B cell (primary cell): ENCODE measurements around the gene C17orf50. TPM values are rescaled to one million over a fixed set of nuclear protein-coding genes. Genes with fewer than 3 reads are reported as not detected.

Experiments
- ATAC-seq: fragments of 200-7000 bp; cut with Tn5 transposase; one replicate; pipeline ENCODE4 v1.10.0; 2021; ENCODE audit warnings: low read depth, mild to moderate bottlenecking, moderate number of reproducible peaks, moderate library complexity
- CTCF ChIA-PET: fragments of 350-600 bp; sonication (Branson Sonifier 250); formaldehyde crosslinking; loops from one replicate; lab custom pipeline; 2021; ENCODE audit warnings: antibody characterized with exemption, inconsistent platforms; lab: Charles Lee
- POLR2A ChIA-PET: fragments of 350-600 bp; sonication (Branson Sonifier 250); formaldehyde crosslinking; loops from one replicate; lab custom pipeline; 2021; ENCODE audit warnings: antibody characterized with exemption; lab: Charles Lee
- DNase-seq: peaks from one replicate; pipeline ENCODE4 v3.0.0; 2013
- H2AFZ ChIP-seq: 2 replicates; pipeline ENCODE4 v1.6.1; 2012; ENCODE audit warnings: mild to moderate bottlenecking, low read depth, low read length; ENCODE audit not compliant: insufficient read depth, poor library complexity, severe bottlenecking
- H3K27ac ChIP-seq, 2 donors: 1 replicate in 1 of 2; 2 replicates in 1 of 2; pipeline ENCODE4 v1.5.1; 2012 to 2013; ENCODE audit warnings: low read length in 2 of 2, mild to moderate bottlenecking in 2 of 2, moderate library complexity in 1 of 2
- H3K27me3 ChIP-seq, 4 experiments: fragments of 200-600 bp in 1 of 4; sonication (generic) in 1 of 4; replicated peaks in 1 of 4; 1 replicate in 2 of 4; 2 replicates in 2 of 4; pipeline versions ENCODE4 v1.6.1 to v1.7.0; 2013 to 2016; ENCODE audit warnings: low read length in 3 of 4, mild to moderate bottlenecking in 2 of 4, mixed read lengths in 1 of 4, moderate library complexity in 1 of 4; ENCODE audit not compliant: insufficient read depth in 4 of 4, control insufficient read depth in 3 of 4; ENCODE audit errors: control extremely low read depth in 1 of 4
- H3K36me3 ChIP-seq, 2 experiments: replicated peaks in 1 of 2; 1 replicate in 1 of 2; 2 replicates in 1 of 2; pipeline versions ENCODE4 v1.6.1 to v1.7.1; 2013; ENCODE audit warnings: low read length in 1 of 2; ENCODE audit not compliant: insufficient read depth in 2 of 2, control insufficient read depth in 1 of 2; ENCODE audit errors: control extremely low read depth in 1 of 2, extremely low read depth in 1 of 2
- H3K4me1 ChIP-seq, 2 donors: fragments of 200-600 bp in 1 of 2; sonication (generic) in 1 of 2; 1 replicate in 1 of 2; 2 replicates in 1 of 2; pipeline versions ENCODE4 v1.5.1 to v1.6.1; 2013 to 2017; ENCODE audit warnings: low read length in 2 of 2; ENCODE audit not compliant: control insufficient read depth in 2 of 2, insufficient read depth in 2 of 2
- H3K4me2 ChIP-seq: replicated peaks from 2 replicates; pipeline ENCODE3; 2012; ENCODE audit warnings: mild to moderate bottlenecking, low read depth, low read length; ENCODE audit not compliant: poor library complexity, severe bottlenecking
- H3K4me3 ChIP-seq, 5 experiments: fragments of 200-600 bp in 1 of 5; sonication (generic) in 1 of 5; 1 replicate in 3 of 5; 2 replicates in 2 of 5; pipeline versions ENCODE4 v1.5.1 to v1.7.0; 2011 to 2016; ENCODE audit warnings: low read length in 4 of 5, mild to moderate bottlenecking in 4 of 5, low read depth in 2 of 5, control low read depth in 1 of 5, moderate library complexity in 1 of 5; ENCODE audit not compliant: insufficient read depth in 1 of 5; ENCODE audit errors: control extremely low read depth in 1 of 5, extremely low read depth in 1 of 5
- H3K79me2 ChIP-seq: fragments of 200-600 bp; sonication (generic); one replicate; pipeline ENCODE4 v1.6.0; 2016; ENCODE audit warnings: low read length; ENCODE audit not compliant: control insufficient read depth, insufficient read depth
- H3K9ac ChIP-seq: fragments of 200-600 bp; sonication (generic); 2 replicates; pipeline ENCODE4 v1.6.1; 2017; ENCODE audit warnings: mild to moderate bottlenecking, low read length, moderate library complexity
- H3K9me3 ChIP-seq, 3 donors: one replicate each; pipeline versions ENCODE4 v1.6.1 to v1.7.1; 2013; ENCODE audit warnings: low read length in 2 of 3; ENCODE audit not compliant: control insufficient read depth in 2 of 3, insufficient read depth in 1 of 3; ENCODE audit errors: control extremely low read depth in 1 of 3
- H4K20me1 ChIP-seq: 2 replicates; pipeline ENCODE4 v1.6.0; 2012; ENCODE audit warnings: mild to moderate bottlenecking, low read length; ENCODE audit not compliant: insufficient read depth, control insufficient read depth, poor library complexity, severe bottlenecking
- H3K27ac Mint-ChIP-seq: one replicate; pipeline ENCODE4 v1.8.0; 2021; ENCODE audit warnings: mixed read lengths
- H3K27me3 Mint-ChIP-seq: one replicate; pipeline ENCODE4 v1.8.0; 2021; ENCODE audit warnings: mixed read lengths
- H3K4me1 Mint-ChIP-seq: one replicate; pipeline ENCODE4 v1.8.0; 2021; ENCODE audit warnings: mixed read lengths
- H3K4me3 Mint-ChIP-seq: one replicate; pipeline ENCODE4 v1.8.0; 2021; ENCODE audit warnings: mixed read lengths
- H3K9me3 Mint-ChIP-seq: one replicate; pipeline ENCODE4 v1.8.0; 2022; ENCODE audit warnings: mixed read lengths; ENCODE audit not compliant: insufficient read depth
- CTCF ChIP-seq: fragments of 200-600 bp; IDR thresholded peaks from one replicate; pipeline ENCODE4 v1.8.0; 2022; ENCODE audit warnings: antibody characterized with exemption, mild to moderate bottlenecking
- EZH2 ChIP-seq: IDR thresholded peaks from 2 replicates; pipeline ENCODE4 v1.6.1; 2012; ENCODE audit warnings: borderline replicate concordance, low read depth, mild to moderate bottlenecking, moderate library complexity, low read length; ENCODE audit not compliant: insufficient read depth, poor library complexity, severe bottlenecking
- WGBS: methylation state at CpG from one replicate; pipeline ENCODE4 v1.1.5; 2013; ENCODE audit warnings: missing lambda C conversion rate; ENCODE audit not compliant: insufficient coverage; 5-methylcytosine and 5-hydroxymethylcytosine counted together
- intact Hi-C: fragments of 100-400 bp; cut with micrococcal nuclease; formaldehyde crosslinking; loops from one replicate; pipeline ENCODE4 v1.10.0; 2022
- polyA plus RNA-seq: library from polyadenylated mRNA; depleted of rRNA; stranded (reverse); fragments of >200 nt; gene quantifications from 2 replicates; pipeline ENCODE4 v1.2.3, GENCODE V29; 2012
- total RNA-seq, 2 donors: library from RNA; stranded (reverse); fragments of 120-200 nt in 1 of 2; gene quantifications; 1 replicate in 1 of 2; 2 replicates in 1 of 2; pipeline versions ENCODE4 v1.2.3 to v1.2.4, GENCODE V29; 2013 to 2022

The C17orf50 gene
- total and polyA plus RNA-seq, 2 donors (not counting 1 experiment from before 2014, with no cell fraction given), result not detected

DNA sequence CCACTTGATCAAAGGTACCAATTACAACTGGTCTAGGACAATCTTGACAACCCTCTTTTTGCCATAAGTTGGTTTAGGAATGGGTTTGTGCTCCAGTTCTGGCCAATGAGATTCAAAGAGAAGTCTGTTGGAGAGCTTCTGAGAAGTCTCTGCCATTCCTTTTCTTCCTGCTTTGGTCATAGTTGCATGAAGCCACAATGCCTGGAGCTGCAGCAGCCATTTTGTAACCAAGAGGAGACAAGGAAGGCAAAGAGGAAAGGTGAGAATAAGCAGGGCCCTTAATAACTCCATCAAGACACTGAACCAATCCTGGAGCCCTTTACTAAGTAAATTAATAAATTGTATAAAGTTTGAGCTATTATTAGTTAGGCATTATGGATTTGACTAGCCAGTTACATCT, 3.4 kb upstream of the C17orf50 start:
- H3K4me1 Mint-ChIP-seq, result peaks cover 6% of the 10 kb centered on the region
- ChIA-PET CTCF (interaction anchor here (1.0 to 2.5 kb wide), 5 partner anchors 10 to 202 kb away, joined by 3 to 16 read pairs (median 6); no protein-coding TSS in a partner anchor), POLR2A (no interaction called here)
- no peak overlapping the region for H3K4me3 Mint-ChIP-seq
- Histone ChIP-seq H3K4me3 (no peak overlapping the region), H3K4me1 (peaks cover 0 to 4% of the 10 kb centered on the region in 2 donors), H3K4me2 (no peak overlapping the region), H3K9ac (no peak overlapping the region), H3K27me3 (peaks cover 0 to 10% (median 0%) of the 10 kb centered on the region in 4 experiments), H3K27ac (no peak overlapping the region), H3K36me3 (no peaks in the 10 kb centered on the region), H2AFZ (no peak overlapping the region), H4K20me1 (no peaks in the 10 kb centered on the region), H3K79me2 (no peaks in the 10 kb centered on the region), H3K9me3 (no peaks in the 10 kb centered on the region)
- TF ChIP-seq EZH2 (no peak), CTCF (no peak)
- intact Hi-C loops, result no loop called here
- H3K27me3 Mint-ChIP-seq, result peaks cover 12% of the 10 kb centered on the region
- H3K9me3 Mint-ChIP-seq, result no peaks in the 10 kb centered on the region
- no peak for ATAC-seq
- DNase-seq, result no peak
- no peak overlapping the region for H3K27ac Mint-ChIP-seq

DNA sequence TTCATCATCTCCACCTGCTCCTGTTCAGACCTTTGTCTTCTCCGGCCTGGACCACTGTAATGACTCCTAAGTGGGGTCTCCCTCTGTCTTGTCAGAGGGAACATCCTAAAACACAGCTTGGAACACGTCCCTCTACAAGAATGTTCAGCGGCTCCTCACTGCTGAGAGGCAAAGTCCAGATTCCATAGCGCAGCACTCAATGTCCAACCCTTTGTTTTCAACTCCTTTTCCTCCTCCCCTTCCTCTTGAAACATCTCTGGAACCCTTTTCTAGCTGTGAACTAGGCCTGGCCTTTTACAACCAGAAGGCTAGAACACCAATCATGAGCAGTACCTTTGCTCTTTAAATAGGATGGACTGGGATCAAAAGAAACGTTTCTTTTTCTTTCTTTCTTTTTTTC, 914 bp downstream of the C17orf50 start:
- no peaks in the 10 kb centered on the region for H3K27me3 ChIP-seq
- no peak overlapping the region for H3K27ac ChIP-seq
- WGBS, result 100% methylated on average over 5 of the region's 5 CpGs
- ATAC-seq, result no peak
- H3K9ac ChIP-seq, result no peak overlapping the region
- H3K27ac Mint-ChIP-seq, result no peak overlapping the region
- H3K4me1 ChIP-seq, result peaks cover 7 to 13% of the 10 kb centered on the region in 2 donors
- no peaks in the 10 kb centered on the region for H3K36me3 ChIP-seq
- H3K4me3 ChIP-seq, result no peak overlapping the region
- TF ChIP-seq EZH2, result no peak
- TF ChIP-seq CTCF, result no peak
- POLR2A ChIA-PET, result no interaction called here
- H3K4me2 ChIP-seq, result no peak overlapping the region
- DNase-seq, result no peak
- intact Hi-C loops, result loop anchor here (10.0 kb wide), 1 partner anchor 723 kb away; the partner anchor contains the start of gene ZNHIT3
- CTCF ChIA-PET, result interaction anchor here (0.7 to 3.4 kb wide), 4 partner anchors 14 to 48 kb away, joined by 3 to 22 read pairs (median 6); partner anchors contain the start of gene TAF15
- H2AFZ ChIP-seq, result no peak overlapping the region
- H3K9me3 ChIP-seq, result no peaks in the 10 kb centered on the region
- H3K27me3 Mint-ChIP-seq, result no peaks in the 10 kb centered on the region
- peaks cover 8% of the 10 kb centered on the region for H3K4me1 Mint-ChIP-seq
- no peak overlapping the region for H3K4me3 Mint-ChIP-seq
- H3K9me3 Mint-ChIP-seq, result no peaks in the 10 kb centered on the region
- no peaks in the 10 kb centered on the region for H3K79me2 ChIP-seq
- H4K20me1 ChIP-seq, result no peaks in the 10 kb centered on the region
